ENCODE data around the gene GPR157.

GRCh38 chr1:9106286-9106685, 22.6 kb downstream of the GPR157 start:
- TF ChIP-seq POLR2A (IDR thresholded peaks at IDR 0.05) (no peak), POLR2AphosphoS5 (IDR thresholded peaks at IDR 0.05) (no peak)
